Gastrocnemius medialis (tissue), 4 donors: Measurements from ENCODE around the gene GSTP1.

Source experiments
- POLR2A ChIP-seq, 2 donors: fragments of 450-650 bp; IDR thresholded peaks; one replicate each; pipeline ENCODE4 v1.6.1; 2017; ENCODE audit warnings: antibody characterized with exemption in 2 of 2, mild to moderate bottlenecking in 2 of 2, moderate library complexity in 2 of 2
- TF ChIP-seq, protein P1 (sequence below), 5 experiments: fragments of 450-650 bp in 3 of 5; fragments of 200-600 bp in 2 of 5; sonication (generic) in 2 of 5; IDR thresholded peaks in 4 of 5; conservative IDR thresholded peaks in 1 of 5; 1 replicate in 4 of 5; 2 replicates in 1 of 5; pipeline ENCODE4 v1.5.1; 2016 to 2019; ENCODE audit warnings: antibody characterized with exemption in 5 of 5, mild to moderate bottlenecking in 3 of 5, moderate library complexity in 3 of 5

DNA sequence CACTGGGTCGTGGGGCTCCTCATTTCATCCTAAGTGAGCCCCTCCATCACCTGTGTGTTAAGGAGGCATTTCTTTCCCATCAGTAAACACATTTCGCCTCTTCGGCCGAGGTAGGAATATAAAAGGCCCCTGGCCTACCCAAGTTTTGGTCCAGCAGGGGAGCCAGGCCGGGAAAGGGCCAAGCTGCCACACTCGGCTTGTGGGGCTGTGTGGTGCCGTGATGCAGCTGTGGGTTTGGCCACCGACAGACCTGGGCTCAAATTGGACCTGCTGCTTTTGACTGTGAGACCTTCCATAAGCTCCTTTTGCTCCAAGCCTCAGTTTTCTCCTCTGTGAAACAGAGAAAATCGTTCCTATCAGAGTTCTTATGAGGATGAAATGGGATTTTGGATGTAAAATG, 23.9 kb downstream of the GSTP1 start:
- TF ChIP-seq, protein P1, sequence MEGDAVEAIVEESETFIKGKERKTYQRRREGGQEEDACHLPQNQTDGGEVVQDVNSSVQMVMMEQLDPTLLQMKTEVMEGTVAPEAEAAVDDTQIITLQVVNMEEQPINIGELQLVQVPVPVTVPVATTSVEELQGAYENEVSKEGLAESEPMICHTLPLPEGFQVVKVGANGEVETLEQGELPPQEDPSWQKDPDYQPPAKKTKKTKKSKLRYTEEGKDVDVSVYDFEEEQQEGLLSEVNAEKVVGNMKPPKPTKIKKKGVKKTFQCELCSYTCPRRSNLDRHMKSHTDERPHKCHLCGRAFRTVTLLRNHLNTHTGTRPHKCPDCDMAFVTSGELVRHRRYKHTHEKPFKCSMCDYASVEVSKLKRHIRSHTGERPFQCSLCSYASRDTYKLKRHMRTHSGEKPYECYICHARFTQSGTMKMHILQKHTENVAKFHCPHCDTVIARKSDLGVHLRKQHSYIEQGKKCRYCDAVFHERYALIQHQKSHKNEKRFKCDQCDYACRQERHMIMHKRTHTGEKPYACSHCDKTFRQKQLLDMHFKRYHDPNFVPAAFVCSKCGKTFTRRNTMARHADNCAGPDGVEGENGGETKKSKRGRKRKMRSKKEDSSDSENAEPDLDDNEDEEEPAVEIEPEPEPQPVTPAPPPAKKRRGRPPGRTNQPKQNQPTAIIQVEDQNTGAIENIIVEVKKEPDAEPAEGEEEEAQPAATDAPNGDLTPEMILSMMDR (IDR thresholded peaks at IDR 0.05 in 4 of 5, conservative IDR thresholded peaks at IDR 0.05 in 1 of 5) = no peak
- TF ChIP-seq POLR2A (IDR thresholded peaks at IDR 0.05) = no peak
